Gastrocnemius medialis (tissue), 4 donors: Measurements from ENCODE around the gene AP1S2. TPM values are rescaled to one million over a fixed set of nuclear protein-coding genes. Genes with fewer than 3 reads are reported as not detected.
A peak's percentile ranks its signal among the peaks of the same experiment; 100 is the strongest.

Experiments used
- ATAC-seq, 2 donors: fragments of 150-250 bp; one replicate each; pipeline ENCODE4 v1.9.1; 2016
- DNase-seq, 2 donors: peaks; one replicate each; pipeline ENCODE4 v3.0.0-alpha.2; 2019
- H3K27ac ChIP-seq, 4 donors: fragments of 200-600 bp; sonication (generic); 1 replicate in 1 of 4; 2 replicates in 3 of 4; pipeline ENCODE4 v1.5.1; 2016 to 2018; ENCODE audit warnings: mild to moderate bottlenecking in 2 of 4, moderate library complexity in 1 of 4
- H3K27me3 ChIP-seq, 3 donors: fragments of 200-600 bp; sonication (generic) in 2 of 3; 1 replicate in 1 of 3; 2 replicates in 2 of 3; pipeline versions ENCODE4 v1.5.1 to v1.6.0; 2016 to 2019; ENCODE audit warnings: mild to moderate bottlenecking in 1 of 3, moderate library complexity in 1 of 3
- H3K36me3 ChIP-seq, 2 donors: fragments of 200-600 bp; sonication (generic) in 1 of 2; one replicate each; pipeline ENCODE4 v1.5.1; 2017 to 2018
- H3K4me1 ChIP-seq, 2 donors: fragments of 200-600 bp; sonication (generic) in 1 of 2; one replicate each; pipeline ENCODE4 v1.5.1; 2016 to 2017; ENCODE audit warnings: mild to moderate bottlenecking in 2 of 2
- H3K4me3 ChIP-seq, 4 donors: fragments of 200-600 bp; sonication (generic) in 3 of 4; 1 replicate in 1 of 4; 2 replicates in 3 of 4; pipeline ENCODE4 v1.5.1; 2016 to 2019; ENCODE audit warnings: mild to moderate bottlenecking in 2 of 4
- H3K9me3 ChIP-seq, 3 donors: fragments of 200-600 bp; sonication (generic) in 2 of 3; 1 replicate in 1 of 3; 2 replicates in 2 of 3; pipeline ENCODE4 v1.5.1; 2016 to 2019
- CTCF ChIP-seq, 5 experiments: fragments of 450-650 bp in 3 of 5; fragments of 200-600 bp in 2 of 5; sonication (generic) in 2 of 5; IDR thresholded peaks in 4 of 5; conservative IDR thresholded peaks in 1 of 5; 1 replicate in 4 of 5; 2 replicates in 1 of 5; pipeline ENCODE4 v1.5.1; 2016 to 2019; ENCODE audit warnings: antibody characterized with exemption in 5 of 5, mild to moderate bottlenecking in 3 of 5, moderate library complexity in 3 of 5
- POLR2A ChIP-seq, 2 donors: fragments of 450-650 bp; IDR thresholded peaks; one replicate each; pipeline ENCODE4 v1.6.1; 2017; ENCODE audit warnings: antibody characterized with exemption in 2 of 2, mild to moderate bottlenecking in 2 of 2, moderate library complexity in 2 of 2
- in situ Hi-C, 4 donors: fragments of 200-750 bp; cut with MboI; loops; one replicate each; pipeline versions ENCODE4 v1.15.0 to v1.8.0; 2017; ENCODE audit warnings: low sequenced_read_pairs in 4 of 4
- intact Hi-C: fragments of 100-400 bp; cut with DNase I; formaldehyde crosslinking; loops from one replicate; pipeline ENCODE4 v1.15.1; 2023; ENCODE audit warnings: low total_unique reads
- total RNA-seq, 4 donors: library from RNA; depleted of rRNA; stranded (reverse); fragments of >200 nt; gene quantifications; one replicate each; pipeline versions ENCODE4 v1.1.0 to v1.2.3, GENCODE V29; 2016

Gene AP1S2
- 100 to 1,000 TPM in 3 of 4 donors, 10 to 100 TPM in 1; 79.8 to 155 (median 122) TPM for total RNA-seq

GRCh38 chrX:15854712-15855567 is at the start of gene AP1S2:
TSS of gene AP1S2 (minus strand) at chrX:15854813. CDS start at chrX:15852524, 2,289 bp downstream.
- peak; percentile 88 for ATAC-seq
- peak within 1 kb of the TSS; percentile 87 to 94 (median 92) for H3K27ac ChIP-seq
- DNase-seq, result peak; percentile 85 to 91
- peaks cover 0 to 18% (median 0%) of the 10 kb centered on the region in 3 donors for H3K27me3 ChIP-seq
- H3K4me3 ChIP-seq, result peak within 1 kb of the TSS; percentile 60 to 74 (median 68)
- intact Hi-C loops (loop anchor here (1.0 to 10.0 kb wide), 5 partner anchors 63 to 932 kb away; partner anchors contain the start of genes TXLNG and ZRSR2), in situ Hi-C loops (no loop called here)
- H3K4me1 ChIP-seq, result peaks cover 15 to 26% of the 10 kb centered on the region in 2 donors
- H3K36me3 ChIP-seq, result no peaks in the 10 kb centered on the region
- H3K9me3 ChIP-seq, result no peaks in the 10 kb centered on the region
- TF ChIP-seq POLR2A (IDR thresholded peaks at IDR 0.05) (peak; percentile 75 to 82), CTCF (IDR thresholded peaks at IDR 0.05 in 4 of 5, conservative IDR thresholded peaks at IDR 0.05 in 1 of 5) (no peak)

- intact Hi-C loops, result no loop called here
- Histone ChIP-seq H3K27me3 (no peaks in the 10 kb centered on the region), H3K36me3 (no peaks in the 10 kb centered on the region), H3K4me1 (peaks cover 0 to 2% of the 10 kb centered on the region in 2 donors), H3K4me3 (no peak overlapping the region), H3K9me3 (no peaks in the 10 kb centered on the region), H3K27ac (no peak overlapping the region)
- TF ChIP-seq POLR2A (IDR thresholded peaks at IDR 0.05) (no peak), CTCF (IDR thresholded peaks at IDR 0.05 in 4 of 5, conservative IDR thresholded peaks at IDR 0.05 in 1 of 5) (no peak)
- in situ Hi-C loops, result loop anchor here in 1 of 4 donors (25.0 kb wide), 1 partner anchor 91 kb away; no protein-coding TSS in a partner anchor
- ATAC-seq (no peak), DNase-seq (no peak)
These were observed 48.6 kb upstream of the AP1S2 start for GRCh38 chrX:15903186-15903681.

- Histone ChIP-seq H3K27me3 (no peaks in the 10 kb centered on the region), H3K36me3 (no peaks in the 10 kb centered on the region), H3K27ac (no peak overlapping the region), H3K4me1 (no peaks in the 10 kb centered on the region), H3K9me3 (no peaks in the 10 kb centered on the region), H3K4me3 (no peak overlapping the region)
- DNase-seq (no peak), ATAC-seq (no peak)
- intact Hi-C loops (no loop called here), in situ Hi-C loops (no loop called here)
- TF ChIP-seq POLR2A (IDR thresholded peaks at IDR 0.05), result no peak
- TF ChIP-seq CTCF (IDR thresholded peaks at IDR 0.05 in 4 of 5, conservative IDR thresholded peaks at IDR 0.05 in 1 of 5), result no peak
These were observed 40.7 kb upstream of the AP1S2 start for GRCh38 chrX:15895334-15895733.

- Histone ChIP-seq H3K4me1 (no peaks in the 10 kb centered on the region), H3K27me3 (no peaks in the 10 kb centered on the region), H3K9me3 (no peaks in the 10 kb centered on the region), H3K4me3 (no peak overlapping the region), H3K27ac (no peak overlapping the region), H3K36me3 (no peaks in the 10 kb centered on the region)
- TF ChIP-seq CTCF (IDR thresholded peaks at IDR 0.05 in 4 of 5, conservative IDR thresholded peaks at IDR 0.05 in 1 of 5) (no peak), POLR2A (IDR thresholded peaks at IDR 0.05) (no peak)
- DNase-seq (no peak), ATAC-seq (no peak)
- in situ Hi-C loops (no loop called here), intact Hi-C loops (no loop called here)
These were observed 40.1 kb upstream of the AP1S2 start for GRCh38 chrX:15894724-15895123.
